ENCODE data around the gene CD27. TPM values are rescaled to one million over a fixed set of nuclear protein-coding genes. Genes with fewer than 3 reads are reported as not detected.
"Not testable (repeated sequence)": the region's sequence is repeated elsewhere in the genome, so short reads cannot be mapped to it uniquely, and the experiment has no call there.

Gene CD27
- total RNA-seq, 4 donors from 2014 or later, result 0.16 to 0.89 TPM; not detected in 2

DNA sequence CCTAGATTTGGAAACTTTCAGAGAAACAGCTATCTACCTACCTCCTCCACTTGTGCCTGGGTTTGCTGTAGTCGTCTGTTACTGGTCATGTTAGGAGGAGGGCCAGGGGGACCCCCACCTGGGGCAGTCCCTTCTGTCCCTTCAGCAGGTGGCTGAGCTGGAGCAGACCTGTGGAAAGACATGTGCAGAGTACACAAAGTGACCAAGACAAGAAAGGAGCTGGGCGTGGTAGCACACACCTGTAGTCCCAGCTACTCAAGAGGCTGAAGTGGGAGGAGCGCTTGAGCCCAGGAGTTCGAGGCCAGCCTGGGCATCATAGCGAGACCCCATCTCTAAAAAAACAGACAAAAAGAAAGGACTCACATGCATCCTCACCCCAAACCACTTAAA lies 21.4 kb downstream of the CD27 start:
- 94% methylated on average over 5 of the region's 5 CpGs for WGBS, 2 donors
- peak in 1 of 2 donors; percentile 75 for DNase-seq (ENCODE audit: low spot score in 2 of 2)
- intact Hi-C loops (cut with DNase I; ENCODE audit: low total_unique reads), result loop anchor here (5.0 kb wide), 1 partner anchor 44 kb away; no protein-coding TSS in a partner anchor
- TF ChIP-seq POLR2A (IDR thresholded peaks at IDR 0.05), result no peak
- TF ChIP-seq, protein P1, sequence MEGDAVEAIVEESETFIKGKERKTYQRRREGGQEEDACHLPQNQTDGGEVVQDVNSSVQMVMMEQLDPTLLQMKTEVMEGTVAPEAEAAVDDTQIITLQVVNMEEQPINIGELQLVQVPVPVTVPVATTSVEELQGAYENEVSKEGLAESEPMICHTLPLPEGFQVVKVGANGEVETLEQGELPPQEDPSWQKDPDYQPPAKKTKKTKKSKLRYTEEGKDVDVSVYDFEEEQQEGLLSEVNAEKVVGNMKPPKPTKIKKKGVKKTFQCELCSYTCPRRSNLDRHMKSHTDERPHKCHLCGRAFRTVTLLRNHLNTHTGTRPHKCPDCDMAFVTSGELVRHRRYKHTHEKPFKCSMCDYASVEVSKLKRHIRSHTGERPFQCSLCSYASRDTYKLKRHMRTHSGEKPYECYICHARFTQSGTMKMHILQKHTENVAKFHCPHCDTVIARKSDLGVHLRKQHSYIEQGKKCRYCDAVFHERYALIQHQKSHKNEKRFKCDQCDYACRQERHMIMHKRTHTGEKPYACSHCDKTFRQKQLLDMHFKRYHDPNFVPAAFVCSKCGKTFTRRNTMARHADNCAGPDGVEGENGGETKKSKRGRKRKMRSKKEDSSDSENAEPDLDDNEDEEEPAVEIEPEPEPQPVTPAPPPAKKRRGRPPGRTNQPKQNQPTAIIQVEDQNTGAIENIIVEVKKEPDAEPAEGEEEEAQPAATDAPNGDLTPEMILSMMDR (IDR thresholded peaks at IDR 0.05), result no peak
- H3K4me3 ChIP-seq (ENCODE audit: low read depth, poor library complexity, severe bottlenecking), result no peak overlapping the region

DNA sequence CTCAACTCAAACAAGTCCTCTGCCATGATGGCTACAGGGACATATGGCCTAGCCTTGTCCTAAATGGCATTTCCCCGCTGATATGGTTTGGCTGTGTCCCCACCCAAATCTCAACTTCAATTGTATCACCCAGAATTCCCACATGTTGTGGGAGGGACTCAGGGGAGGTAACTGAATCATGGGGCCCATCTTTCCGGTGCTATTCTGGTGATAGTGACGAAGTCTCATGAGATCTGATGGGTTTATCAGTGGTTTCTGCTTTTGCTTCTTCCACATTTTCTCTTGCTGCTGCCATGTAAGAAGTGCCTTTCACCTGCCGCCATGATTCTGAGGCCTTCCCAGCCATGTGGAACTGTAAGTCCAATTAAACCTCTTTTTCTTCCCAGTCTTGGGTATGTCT lies 22.0 kb downstream of the CD27 start:
- DNase-seq (ENCODE audit: low spot score in 2 of 2), result peak in 1 of 2 donors; percentile 26
- intact Hi-C loops (cut with DNase I; ENCODE audit: low total_unique reads), result loop anchor here (5.0 kb wide), 1 partner anchor 44 kb away; no protein-coding TSS in a partner anchor
- WGBS, 2 donors, result 82 to 96% methylated on average over 4 of the region's 4 CpGs
- H3K4me3 ChIP-seq (ENCODE audit: low read depth, poor library complexity, severe bottlenecking), result not testable (repeated sequence)

DNA sequence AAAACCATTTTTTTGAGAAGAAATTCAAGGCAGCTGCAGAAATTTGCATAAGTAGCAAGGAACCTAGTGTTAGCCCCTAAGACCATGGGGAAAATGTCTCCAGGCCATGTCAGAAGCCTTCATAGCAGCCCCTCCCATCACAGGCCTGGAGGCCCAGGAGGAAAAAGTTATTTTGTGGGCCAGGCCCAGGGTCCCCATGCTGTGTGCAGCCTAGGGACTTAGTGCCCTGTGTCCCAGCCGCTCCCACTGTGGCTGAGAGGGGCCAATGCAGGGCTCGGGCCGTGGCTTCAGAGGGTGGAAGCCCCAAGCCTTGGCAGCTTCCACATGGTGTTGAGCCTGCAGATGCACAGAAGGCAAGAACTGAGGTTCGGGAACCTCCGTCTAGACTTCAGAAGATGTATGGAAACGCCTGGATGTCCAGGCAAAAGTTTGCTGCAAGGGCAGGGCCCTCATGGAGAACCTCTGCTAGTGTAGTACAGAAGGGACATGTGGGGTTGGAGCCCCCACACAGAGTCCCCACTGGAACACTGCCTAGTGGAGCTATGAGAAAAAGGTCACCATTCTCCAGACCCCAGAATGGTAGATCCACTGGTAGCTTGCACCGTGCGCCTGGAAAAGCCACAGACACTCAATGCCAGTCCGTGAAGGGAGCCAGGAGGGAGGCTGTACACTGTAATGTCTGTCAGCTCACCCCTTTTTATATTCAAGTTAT lies 23.0 kb downstream of the CD27 start:
- not testable (repeated sequence) for H3K4me3 ChIP-seq (ENCODE audit: low read depth, poor library complexity, severe bottlenecking)
- 87 to 91% methylated on average over 8 to 9 of the region's 9 CpGs for WGBS, 2 donors
- peak in 1 of 2 donors; percentile 83 for DNase-seq (ENCODE audit: low spot score in 2 of 2)

DNA sequence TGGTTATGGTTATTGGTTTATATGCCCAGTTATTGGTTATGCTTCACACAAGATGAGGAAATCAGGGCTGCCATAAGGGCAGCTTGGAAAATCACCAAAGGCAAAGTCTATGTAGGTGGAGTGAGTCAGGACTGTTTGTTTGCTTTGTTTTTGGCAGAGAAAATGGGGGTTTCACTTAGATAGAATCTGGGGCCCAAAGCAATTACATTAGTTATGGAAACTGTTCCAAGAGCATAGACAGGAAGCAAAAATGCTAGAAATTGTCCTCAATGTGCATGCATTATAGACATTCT lies 23.5 kb downstream of the CD27 start:
- no peak overlapping the region for H3K4me3 ChIP-seq (ENCODE audit: low read depth, poor library complexity, severe bottlenecking)
- intact Hi-C loops (cut with DNase I; ENCODE audit: low total_unique reads), result loop anchor here (5.0 kb wide), 1 partner anchor 46 kb away; no protein-coding TSS in a partner anchor
- TF ChIP-seq, protein P1 (IDR thresholded peaks at IDR 0.05), result no peak
- no peak for TF ChIP-seq POLR2A (IDR thresholded peaks at IDR 0.05)
- no peak for DNase-seq (ENCODE audit: low spot score in 2 of 2)

More for the DNA sequence above, 23.0 kb downstream of the CD27 start:
- intact Hi-C loops (cut with DNase I; ENCODE audit: low total_unique reads), result loop anchor here (5.0 kb wide), 1 partner anchor 45 kb away; no protein-coding TSS in a partner anchor

DNA sequence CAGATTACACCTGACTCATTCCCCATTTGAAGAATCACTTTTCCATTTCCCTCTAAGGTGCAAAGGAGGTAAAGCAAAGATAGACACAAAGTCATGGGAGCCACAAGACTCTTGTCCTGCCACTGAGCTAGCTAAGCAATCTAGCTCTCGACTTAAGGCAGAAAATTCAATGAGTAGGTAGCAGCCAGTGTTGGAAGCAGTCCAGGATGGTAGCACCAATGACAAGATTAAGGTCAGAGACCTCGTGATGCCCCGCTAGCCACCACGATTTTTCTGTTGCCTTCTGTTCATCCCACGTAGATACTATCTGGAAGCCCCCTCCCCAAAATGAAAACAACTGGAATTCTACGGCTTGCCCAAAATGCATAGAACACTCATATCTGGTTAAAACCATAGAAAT lies 24.3 kb downstream of the CD27 start:
- intact Hi-C loops (cut with DNase I; ENCODE audit: low total_unique reads), result loop anchor here (5.0 kb wide), 1 partner anchor 47 kb away; no protein-coding TSS in a partner anchor
- peak in 1 of 2 donors; percentile 81 for DNase-seq (ENCODE audit: low spot score in 2 of 2)
- no peak overlapping the region for H3K4me3 ChIP-seq (ENCODE audit: low read depth, poor library complexity, severe bottlenecking)
- no peak for TF ChIP-seq POLR2A (IDR thresholded peaks at IDR 0.05)
- TF ChIP-seq, protein P1 (IDR thresholded peaks at IDR 0.05), result no peak
- WGBS, 2 donors, result 74 to 75% methylated on average over 6 of the region's 6 CpGs

DNA sequence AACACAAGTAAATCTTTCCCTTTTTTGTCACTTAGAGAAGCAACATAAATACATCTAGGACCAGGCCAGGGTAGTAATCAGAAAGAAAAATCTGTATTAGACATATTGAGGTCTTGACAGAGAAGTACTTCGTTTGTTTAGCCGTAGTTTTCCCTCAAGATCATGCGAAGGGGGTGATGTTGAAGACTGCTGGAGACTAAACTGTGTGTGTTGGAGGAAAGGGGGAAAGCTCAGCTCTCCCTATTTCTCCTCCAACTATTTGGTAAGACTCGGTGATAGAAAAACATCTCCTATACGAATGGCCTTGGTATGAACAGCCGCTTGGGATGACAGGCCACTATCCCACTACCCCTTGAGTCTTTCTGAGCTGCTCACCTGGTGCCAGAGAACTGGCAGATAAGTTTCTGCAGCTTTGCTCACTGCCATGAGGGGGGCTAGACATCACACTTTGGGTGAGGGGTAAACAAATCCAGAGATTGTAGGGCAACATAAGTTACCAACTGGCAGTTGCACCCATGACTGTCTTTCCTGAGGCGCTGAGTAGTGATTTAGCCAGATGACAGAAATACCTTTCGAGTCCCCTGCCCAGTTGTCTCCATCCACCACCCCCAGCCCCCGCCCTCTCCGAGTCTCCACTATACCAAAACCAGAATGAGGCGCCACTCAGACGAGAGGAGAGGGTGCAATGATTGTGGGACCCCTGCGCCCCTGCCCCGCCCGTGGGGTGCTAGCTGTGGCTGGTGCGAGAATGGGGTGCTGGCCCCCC lies 25.0 kb downstream of the CD27 start:
- peak overlapping the region; percentile 61 for H3K4me3 ChIP-seq (ENCODE audit: low read depth, poor library complexity, severe bottlenecking)
- 24 to 29% methylated on average over 12 to 16 of the region's 16 CpGs for WGBS, 2 donors
- TF ChIP-seq POLR2A (IDR thresholded peaks at IDR 0.05), result no peak
- TF ChIP-seq, protein P1 (IDR thresholded peaks at IDR 0.05), result no peak
- intact Hi-C loops (cut with DNase I; ENCODE audit: low total_unique reads), result loop anchor here (5.0 kb wide), 1 partner anchor 47 kb away; no protein-coding TSS in a partner anchor
- no peak for DNase-seq (ENCODE audit: low spot score in 2 of 2)

Data from lower leg skin (tissue), 4 donors.